T-cell (primary cell): ENCODE measurements around the gene TWIST2. TPM values are rescaled to one million over a fixed set of nuclear protein-coding genes. Genes with fewer than 3 reads are reported as not detected.

ENCODE experiments used
- ATAC-seq, 4 experiments: fragments of 200-7000 bp in 3 of 4; fragments of 150-1000 bp in 1 of 4; cut with Tn5 transposase; replicated peaks in 1 of 4; 1 replicate in 3 of 4; 2 replicates in 1 of 4; pipeline ENCODE4 v1.10.0; 2021; ENCODE audit warnings: moderate library complexity in 3 of 4, mild to moderate bottlenecking in 2 of 4, moderate number of reproducible peaks in 1 of 4
- CTCF ChIA-PET, 2 donors: fragments of 300-600 bp; sonication (Branson Sonifier 250); formaldehyde crosslinking; loops; one replicate each; lab custom pipeline; 2022; ENCODE audit warnings: antibody characterized with exemption in 2 of 2; lab: Charles Lee
- POLR2A ChIA-PET, 2 donors: fragments of 300-600 bp; sonication (Branson Sonifier 250); formaldehyde crosslinking; loops; one replicate each; lab custom pipeline; 2022; ENCODE audit warnings: antibody characterized with exemption in 2 of 2; lab: Charles Lee
- DNase-seq, 35 experiments: peaks; one replicate each; pipeline versions ENCODE4 v3.0.0 to v3.0.0-alpha.2; 2013 to 2023
- H3K27ac ChIP-seq: one replicate; pipeline ENCODE4 v1.5.1; 2013; ENCODE audit warnings: low read length
- H3K27me3 ChIP-seq, 2 experiments: replicated peaks in 1 of 2; 1 replicate in 1 of 2; 2 replicates in 1 of 2; pipeline versions ENCODE4 v1.6.1 to v1.7.0; 2013; ENCODE audit warnings: low read length in 1 of 2, mixed read lengths in 1 of 2; ENCODE audit not compliant: control insufficient read depth in 2 of 2, insufficient read depth in 2 of 2; ENCODE audit errors: extremely low read depth in 1 of 2
- H3K36me3 ChIP-seq, 2 donors: 1 replicate in 1 of 2; 2 replicates in 1 of 2; pipeline versions ENCODE4 v1.6.1 to v1.7.0; 2013; ENCODE audit warnings: low read length in 1 of 2; ENCODE audit not compliant: control insufficient read depth in 2 of 2, insufficient read depth in 1 of 2; ENCODE audit errors: extremely low read depth in 1 of 2
- H3K4me1 ChIP-seq, 2 experiments: 1 replicate in 1 of 2; 2 replicates in 1 of 2; pipeline versions ENCODE4 v1.6.1 to v1.7.0; 2013; ENCODE audit warnings: low read length in 2 of 2, mixed read lengths in 1 of 2; ENCODE audit not compliant: insufficient read depth in 2 of 2, control insufficient read depth in 1 of 2; ENCODE audit errors: extremely low read depth in 1 of 2
- H3K4me3 ChIP-seq, 2 donors: 1 replicate in 1 of 2; 2 replicates in 1 of 2; pipeline versions ENCODE4 v1.5.1 to v1.7.0; 2013; ENCODE audit warnings: mild to moderate bottlenecking in 2 of 2, low read length in 1 of 2, moderate library complexity in 1 of 2; ENCODE audit not compliant: control insufficient read depth in 1 of 2; ENCODE audit errors: extremely low read depth in 1 of 2
- H3K9me3 ChIP-seq: 2 replicates; pipeline ENCODE4 v1.7.0; 2013
- H3K27ac Mint-ChIP-seq, 2 donors: one replicate each; pipeline ENCODE4 v1.8.0; 2020 to 2021; ENCODE audit warnings: mild to moderate bottlenecking in 2 of 2, mixed read lengths in 2 of 2
- H3K27me3 Mint-ChIP-seq, 2 donors: one replicate each; pipeline ENCODE4 v1.8.0; 2021 to 2022; ENCODE audit warnings: mixed read lengths in 2 of 2
- H3K36me3 Mint-ChIP-seq: one replicate; pipeline ENCODE4 v1.8.0; 2021; ENCODE audit warnings: mixed read lengths
- H3K4me1 Mint-ChIP-seq, 3 donors: one replicate each; pipeline ENCODE4 v1.8.0; 2020 to 2022; ENCODE audit warnings: mixed read lengths in 3 of 3, mild to moderate bottlenecking in 1 of 3
- H3K4me3 Mint-ChIP-seq, 3 donors: one replicate each; pipeline ENCODE4 v1.8.0; 2020 to 2022; ENCODE audit warnings: mild to moderate bottlenecking in 3 of 3, mixed read lengths in 3 of 3, moderate library complexity in 3 of 3
- H3K9me3 Mint-ChIP-seq, 3 donors: one replicate each; pipeline ENCODE4 v1.8.0; 2020 to 2022; ENCODE audit warnings: mixed read lengths in 3 of 3
- WGBS: methylation state at CpG from one replicate; pipeline ENCODE4 v1.1.5; 2013; ENCODE audit warnings: missing lambda C conversion rate; ENCODE audit not compliant: insufficient coverage; 5-methylcytosine and 5-hydroxymethylcytosine counted together
- total RNA-seq, 35 experiments: library from RNA in 6 of 35; stranded (reverse) in 6 of 35; fragments of 120-200 nt in 1 of 35; gene quantifications; one replicate each; pipeline versions ENCODE4 v1.2.1 to v1.2.4 and lab custom pipeline; 2013 to 2026

TWIST2 gene
- total RNA-seq, 5 donors from 2014 or later (not counting 1 experiment from before 2014, with no cell fraction given): not detected

GRCh38 chr2:238936162-238937052 is 88.5 kb downstream of the TWIST2 start:
- no peaks in the 10 kb centered on the region for H3K36me3 Mint-ChIP-seq
- POLR2A ChIA-PET: no interaction called here
- no peaks in the 10 kb centered on the region for H3K4me1 Mint-ChIP-seq
- Histone ChIP-seq H3K36me3 (no peaks in the 10 kb centered on the region), H3K9me3 (no peaks in the 10 kb centered on the region), H3K4me3 (no peak overlapping the region), H3K27me3 (peaks cover 0 to 13% of the 10 kb centered on the region in 2 experiments), H3K27ac (no peak overlapping the region), H3K4me1 (no peaks in the 10 kb centered on the region)
- CTCF ChIA-PET: interaction anchor here in 1 of 2 donors (0.5 kb wide), 1 partner anchor 553 kb away, joined by 4 read pairs; no protein-coding TSS in a partner anchor
- peaks cover 0 to 7% (median 2%) of the 10 kb centered on the region in 3 donors for H3K9me3 Mint-ChIP-seq
- ATAC-seq (no peak), DNase-seq (no peak)
- H3K27ac Mint-ChIP-seq: no peak overlapping the region
- 53% methylated on average over 6 of the region's 15 CpGs for WGBS
- H3K27me3 Mint-ChIP-seq: peaks cover 13 to 17% of the 10 kb centered on the region in 2 donors
- no peak overlapping the region for H3K4me3 Mint-ChIP-seq

- peaks cover 0 to 7% (median 2%) of the 10 kb centered on the region in 3 donors for H3K9me3 Mint-ChIP-seq
- no peak overlapping the region for H3K27ac Mint-ChIP-seq
- Histone ChIP-seq H3K4me1 (no peaks in the 10 kb centered on the region), H3K27me3 (peaks cover 0 to 11% of the 10 kb centered on the region in 2 experiments), H3K9me3 (no peaks in the 10 kb centered on the region), H3K4me3 (no peak overlapping the region), H3K27ac (no peak overlapping the region), H3K36me3 (no peaks in the 10 kb centered on the region)
- H3K27me3 Mint-ChIP-seq: peaks cover 10 to 11% of the 10 kb centered on the region in 2 donors
- whole genome bisulfite sequencing: 75% methylated on average over 7 of the region's 9 CpGs
- no peak for DNase-seq
- no peaks in the 10 kb centered on the region for H3K36me3 Mint-ChIP-seq
- no peak for ATAC-seq
- no peaks in the 10 kb centered on the region for H3K4me1 Mint-ChIP-seq
- ChIA-PET CTCF (no interaction called here), POLR2A (no interaction called here)
- H3K4me3 Mint-ChIP-seq: no peak overlapping the region
Observed at GRCh38 chr2:238938003-238938400, 90.1 kb downstream of the TWIST2 start.

- Histone ChIP-seq H3K27ac (no peak overlapping the region), H3K4me1 (no peaks in the 10 kb centered on the region), H3K9me3 (no peaks in the 10 kb centered on the region), H3K4me3 (no peak overlapping the region), H3K27me3 (peaks cover 0 to 11% of the 10 kb centered on the region in 2 experiments), H3K36me3 (no peaks in the 10 kb centered on the region)
- 81% methylated on average over 10 of the region's 21 CpGs for WGBS
- H3K27me3 Mint-ChIP-seq: peaks cover 11 to 12% of the 10 kb centered on the region in 2 donors
- CTCF ChIA-PET: no interaction called here
- H3K9me3 Mint-ChIP-seq: peaks cover 0 to 7% (median 0%) of the 10 kb centered on the region in 3 donors
- DNase-seq (no peak), ATAC-seq (no peak)
- H3K27ac Mint-ChIP-seq: no peak overlapping the region
- no peaks in the 10 kb centered on the region for H3K36me3 Mint-ChIP-seq
- no peak overlapping the region for H3K4me3 Mint-ChIP-seq
- H3K4me1 Mint-ChIP-seq: no peaks in the 10 kb centered on the region
- POLR2A ChIA-PET: no interaction called here
Observed at GRCh38 chr2:238938401-238939055, 90.6 kb downstream of the TWIST2 start.

GRCh38 chr2:238939074-238939473 is 91.2 kb downstream of the TWIST2 start:
- POLR2A ChIA-PET: no interaction called here
- peaks cover 0 to 16% of the 10 kb centered on the region in 2 experiments for H3K27me3 ChIP-seq
- Mint-ChIP-seq H3K9me3 (peaks cover 0 to 2% (median 0%) of the 10 kb centered on the region in 3 donors), H3K4me3 (no peak overlapping the region), H3K27ac (no peak overlapping the region), H3K4me1 (no peaks in the 10 kb centered on the region), H3K27me3 (peaks cover 9 to 12% of the 10 kb centered on the region in 2 donors), H3K36me3 (no peaks in the 10 kb centered on the region)
- 87% methylated on average over 3 of the region's 6 CpGs for WGBS
- H3K4me1 ChIP-seq: no peaks in the 10 kb centered on the region
- H3K36me3 ChIP-seq: no peaks in the 10 kb centered on the region
- ATAC-seq (no peak), DNase-seq (no peak)
- H3K27ac ChIP-seq: no peak overlapping the region
- no peak overlapping the region for H3K4me3 ChIP-seq
- CTCF ChIA-PET: no interaction called here
- no peaks in the 10 kb centered on the region for H3K9me3 ChIP-seq

GRCh38 chr2:238939521-238940403 is 91.9 kb downstream of the TWIST2 start:
- Histone ChIP-seq H3K4me3 (no peak overlapping the region), H3K9me3 (no peaks in the 10 kb centered on the region), H3K4me1 (no peaks in the 10 kb centered on the region), H3K27ac (no peak overlapping the region), H3K27me3 (peaks cover 0 to 19% of the 10 kb centered on the region in 2 experiments), H3K36me3 (no peaks in the 10 kb centered on the region)
- 87% methylated on average over 8 of the region's 8 CpGs for WGBS
- H3K4me3 Mint-ChIP-seq: no peak overlapping the region
- H3K27me3 Mint-ChIP-seq: peaks cover 4 to 12% of the 10 kb centered on the region in 2 donors
- ATAC-seq (no peak), DNase-seq (no peak)
- H3K4me1 Mint-ChIP-seq: no peaks in the 10 kb centered on the region
- H3K36me3 Mint-ChIP-seq: no peaks in the 10 kb centered on the region
- ChIA-PET POLR2A (no interaction called here), CTCF (interaction anchor here in 1 of 2 donors (0.6 kb wide), 1 partner anchor 1008 kb away, joined by 3 read pairs; no protein-coding TSS in a partner anchor)
- H3K27ac Mint-ChIP-seq: no peak overlapping the region
- no peaks in the 10 kb centered on the region for H3K9me3 Mint-ChIP-seq

GRCh38 chr2:238940806-238941205 is 92.9 kb downstream of the TWIST2 start:
- DNase-seq: no peak

More at GRCh38 chr2:238940806-238941205, 92.9 kb downstream of the TWIST2 start:
- CTCF ChIA-PET: no interaction called here
- whole genome bisulfite sequencing: 67% methylated on average over 8 of the region's 8 CpGs
- Histone ChIP-seq H3K9me3 (no peaks in the 10 kb centered on the region), H3K27me3 (peaks cover 0 to 19% of the 10 kb centered on the region in 2 experiments), H3K36me3 (no peaks in the 10 kb centered on the region), H3K4me3 (no peak overlapping the region), H3K27ac (no peak overlapping the region), H3K4me1 (no peaks in the 10 kb centered on the region)
- Mint-ChIP-seq H3K4me3 (no peak overlapping the region), H3K9me3 (no peaks in the 10 kb centered on the region), H3K4me1 (no peaks in the 10 kb centered on the region), H3K27ac (no peak overlapping the region), H3K27me3 (peaks cover 4 to 9% of the 10 kb centered on the region in 2 donors), H3K36me3 (no peaks in the 10 kb centered on the region)
- ATAC-seq: no peak
- POLR2A ChIA-PET: no interaction called here
